ENCODE data around the gene EFCAB8. TPM values are rescaled to one million over a fixed set of nuclear protein-coding genes. Genes with fewer than 3 reads are reported as not detected.
"Not testable (repeated sequence)": the region's sequence is repeated elsewhere in the genome, so short reads cannot be mapped to it uniquely, and the experiment has no call there.

Gene EFCAB8
- total RNA-seq, 1 donor from 2014 or later = 0.29 TPM

- no peak for TF ChIP-seq CTCF (IDR thresholded peaks at IDR 0.05; ENCODE audit: unreplicated experiment)
- Mint-ChIP-seq H3K9me3 (ENCODE audit: low read depth) (no peaks in the 10 kb centered on the region), H3K27me3 (no peaks in the 10 kb centered on the region), H3K4me1 (ENCODE audit: low read depth) (no peaks in the 10 kb centered on the region), H3K27ac (no peak overlapping the region), H3K4me3 (ENCODE audit: low read depth) (no peak overlapping the region), H3K36me3 (ENCODE audit: insufficient read depth) (no peaks in the 10 kb centered on the region)
- no peak for DNase-seq (ENCODE audit: low spot score, unreplicated experiment)
Measured at GRCh38 chr20:32896521-32897280, 38.0 kb downstream of the EFCAB8 start.

DNA sequence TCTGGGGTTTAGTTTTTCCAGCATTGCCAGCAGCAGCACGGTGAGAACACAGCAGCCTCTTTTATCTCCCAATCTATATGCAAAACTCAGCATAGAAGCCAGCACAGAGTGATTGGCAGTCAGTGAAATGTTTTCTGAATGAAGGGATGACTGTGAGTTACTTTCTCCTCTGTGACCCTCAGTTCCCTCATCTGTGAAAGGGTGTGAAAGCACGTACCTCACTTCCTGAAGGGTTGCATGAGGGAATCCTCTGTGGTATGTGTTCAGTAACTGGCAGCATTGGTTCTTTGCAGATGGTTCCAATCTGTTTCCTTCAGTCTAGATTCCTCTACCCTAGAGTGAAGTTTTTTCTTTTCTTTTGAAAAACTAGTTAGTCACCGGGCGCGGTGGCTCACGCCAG is 40.0 kb downstream of the EFCAB8 start:
- H3K4me1 Mint-ChIP-seq (ENCODE audit: low read depth) = no peaks in the 10 kb centered on the region
- no peaks in the 10 kb centered on the region for H3K27me3 Mint-ChIP-seq
- no peaks in the 10 kb centered on the region for H3K9me3 Mint-ChIP-seq (ENCODE audit: low read depth)
- no peak for TF ChIP-seq CTCF (IDR thresholded peaks at IDR 0.05; ENCODE audit: unreplicated experiment)
- H3K4me3 Mint-ChIP-seq (ENCODE audit: low read depth) = no peak overlapping the region
- DNase-seq (ENCODE audit: low spot score, unreplicated experiment) = no peak
- H3K27ac Mint-ChIP-seq = no peak overlapping the region
- no peaks in the 10 kb centered on the region for H3K36me3 Mint-ChIP-seq (ENCODE audit: insufficient read depth)

GRCh38 chr20:32902456-32903420 is 44.0 kb downstream of the EFCAB8 start:
- no peaks in the 10 kb centered on the region for H3K27me3 Mint-ChIP-seq
- no peaks in the 10 kb centered on the region for H3K9me3 Mint-ChIP-seq (ENCODE audit: low read depth)
- no peaks in the 10 kb centered on the region for H3K36me3 Mint-ChIP-seq (ENCODE audit: insufficient read depth)
- H3K4me3 Mint-ChIP-seq (ENCODE audit: low read depth) = no peak overlapping the region
- H3K4me1 Mint-ChIP-seq (ENCODE audit: low read depth) = no peaks in the 10 kb centered on the region
- DNase-seq (ENCODE audit: low spot score, unreplicated experiment) = peak; percentile 41
- H3K27ac Mint-ChIP-seq = no peak overlapping the region
- TF ChIP-seq CTCF (IDR thresholded peaks at IDR 0.05; ENCODE audit: unreplicated experiment) = peak; percentile 98

DNA sequence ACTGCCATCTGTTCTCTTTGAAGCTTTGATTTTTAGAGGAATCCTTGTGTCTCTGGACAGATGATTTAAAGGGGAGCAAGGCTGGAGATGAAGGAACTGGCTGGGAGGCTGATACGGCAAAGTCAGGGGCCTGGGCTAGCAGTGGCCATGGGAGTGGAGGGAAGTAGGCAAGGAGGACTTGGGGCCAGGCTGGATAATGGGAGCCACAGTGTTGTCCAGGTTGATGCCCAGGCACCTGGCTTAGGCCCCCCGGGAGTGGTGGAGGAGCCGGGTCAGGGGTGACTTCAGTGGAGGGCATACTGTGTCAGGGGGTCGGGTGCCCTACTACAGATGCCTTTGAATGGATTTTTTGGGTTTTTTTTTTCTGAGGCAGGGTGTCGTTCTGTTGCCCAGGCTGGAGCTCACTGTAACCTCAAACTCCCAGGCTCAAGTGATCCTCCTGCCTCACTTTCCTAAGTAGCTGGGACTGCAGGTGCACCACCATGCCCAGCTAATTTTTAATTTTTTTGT is 45.0 kb downstream of the EFCAB8 start:
- Mint-ChIP-seq H3K36me3 (ENCODE audit: insufficient read depth) (no peaks in the 10 kb centered on the region), H3K4me1 (ENCODE audit: low read depth) (no peaks in the 10 kb centered on the region), H3K9me3 (ENCODE audit: low read depth) (no peaks in the 10 kb centered on the region), H3K4me3 (ENCODE audit: low read depth) (no peak overlapping the region), H3K27ac (no peak overlapping the region), H3K27me3 (no peaks in the 10 kb centered on the region)
- DNase-seq (ENCODE audit: low spot score, unreplicated experiment) = no peak
- TF ChIP-seq CTCF (IDR thresholded peaks at IDR 0.05; ENCODE audit: unreplicated experiment) = no peak

GRCh38 chr20:32904678-32905077 is 46.0 kb downstream of the EFCAB8 start:
- H3K4me3 Mint-ChIP-seq (ENCODE audit: low read depth); H3K27ac Mint-ChIP-seq; DNase-seq (ENCODE audit: low spot score, unreplicated experiment); H3K36me3 Mint-ChIP-seq (ENCODE audit: insufficient read depth); H3K9me3 Mint-ChIP-seq (ENCODE audit: low read depth); H3K4me1 Mint-ChIP-seq (ENCODE audit: low read depth); H3K27me3 Mint-ChIP-seq: not testable (repeated sequence)
